Inflammatory macrophage (primary cell): Measurements from ENCODE around the gene SOBP.
"Not testable (repeated sequence)": the region's sequence is repeated elsewhere in the genome, so short reads cannot be mapped to it uniquely, and the experiment has no call there.

Experiments
- DNase-seq, 2 donors: peaks; one replicate each; pipeline ENCODE4 v3.0.0-alpha.2; 2020 to 2022
- total RNA-seq, 18 experiments: gene quantifications; one replicate each; lab custom pipeline; 2026; ENCODE audit warnings: mixed read lengths in 6 of 18, inconsistent platforms in 2 of 18; lab: John Stamatoyannopoulos, UW

SOBP gene
- total RNA-seq: 0.43 to 11.3 (median 2.1) reads per million in 18 experiments

- peak in 1 of 2 donors; percentile 21 for DNase-seq
These were observed at the start of gene SOBP for GRCh38 chr6:107489636-107490565. Gene SOBP (plus strand): TSS chr6:107490117. CDS start chr6:107490617, 500 bp downstream.

DNA sequence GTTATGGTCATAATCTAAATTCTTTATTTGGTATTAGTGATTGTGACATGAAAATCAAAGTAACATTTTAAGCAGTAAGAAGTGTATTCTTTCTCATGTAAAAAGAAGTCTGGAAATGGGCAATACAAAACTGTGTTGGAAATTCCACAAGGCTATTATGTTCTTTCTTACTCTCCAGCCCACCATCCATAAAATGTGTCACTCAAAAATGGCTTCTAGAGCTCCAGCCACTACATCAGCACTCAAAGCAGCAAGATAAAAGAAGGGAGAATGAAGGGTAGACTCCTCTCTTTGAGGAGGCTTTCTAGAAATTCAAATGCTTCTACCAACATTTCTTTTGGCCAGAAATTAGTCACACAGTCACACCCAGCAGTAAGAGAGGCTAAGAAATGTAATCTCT, 49.0 kb upstream of the SOBP start:
- DNase-seq: no peak

DNA sequence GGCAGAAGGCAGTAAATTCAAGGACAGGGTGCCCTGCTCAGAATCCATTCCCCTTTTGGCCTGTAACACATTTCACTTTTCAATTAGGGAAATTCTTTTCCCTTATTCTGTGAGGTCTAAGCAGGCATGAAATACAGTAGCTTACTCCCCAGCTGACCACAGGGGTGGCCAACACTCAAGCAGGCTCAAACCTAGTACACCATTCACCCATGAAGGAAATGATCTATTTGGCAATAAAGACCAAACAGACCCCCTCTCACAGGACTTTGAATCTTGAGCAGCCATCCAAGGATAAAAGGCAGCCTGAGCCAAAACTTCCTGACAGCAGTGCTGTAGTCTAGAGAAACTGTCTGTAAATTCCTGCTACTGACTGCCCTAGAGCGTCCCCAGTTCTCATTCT, 48.2 kb upstream of the SOBP start:
- no peak for DNase-seq

- DNase-seq: no peak
These were observed 46.8 kb upstream of the SOBP start for GRCh38 chr6:107442938-107443607.

DNA sequence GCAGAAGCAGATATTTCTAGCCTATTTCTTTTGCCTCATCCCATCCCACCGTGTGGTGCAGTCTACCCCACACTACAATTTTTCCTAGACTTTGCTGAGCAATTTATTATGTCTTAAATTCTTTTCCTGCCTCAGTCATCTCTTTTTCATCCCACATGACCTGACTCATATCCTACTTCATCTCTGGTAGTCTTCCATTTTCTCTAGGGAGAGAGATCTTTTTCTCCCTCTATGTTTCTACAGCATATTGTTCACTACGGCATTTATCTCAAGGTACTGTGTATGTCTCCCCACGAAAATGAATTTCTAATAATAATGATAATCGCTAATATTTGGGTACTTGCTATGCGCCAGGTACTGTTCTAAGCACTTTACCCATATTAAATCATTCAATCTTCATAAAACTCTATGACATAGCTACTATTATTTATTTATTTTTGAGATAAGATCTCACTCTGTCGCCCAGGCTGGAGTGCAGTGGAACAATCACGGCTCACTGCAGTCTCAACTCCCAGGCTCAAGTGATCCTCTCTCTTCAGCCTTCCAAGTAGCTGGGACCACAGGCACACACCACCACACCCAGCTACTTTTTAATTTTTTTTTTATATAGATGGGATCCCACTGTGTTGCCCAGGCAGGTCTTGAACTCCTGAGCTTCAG, 46.2 kb upstream of the SOBP start:
- DNase-seq: no peak

GRCh38 chr6:107444277-107444676, 45.6 kb upstream of the SOBP start:
- DNase-seq: no peak

DNA sequence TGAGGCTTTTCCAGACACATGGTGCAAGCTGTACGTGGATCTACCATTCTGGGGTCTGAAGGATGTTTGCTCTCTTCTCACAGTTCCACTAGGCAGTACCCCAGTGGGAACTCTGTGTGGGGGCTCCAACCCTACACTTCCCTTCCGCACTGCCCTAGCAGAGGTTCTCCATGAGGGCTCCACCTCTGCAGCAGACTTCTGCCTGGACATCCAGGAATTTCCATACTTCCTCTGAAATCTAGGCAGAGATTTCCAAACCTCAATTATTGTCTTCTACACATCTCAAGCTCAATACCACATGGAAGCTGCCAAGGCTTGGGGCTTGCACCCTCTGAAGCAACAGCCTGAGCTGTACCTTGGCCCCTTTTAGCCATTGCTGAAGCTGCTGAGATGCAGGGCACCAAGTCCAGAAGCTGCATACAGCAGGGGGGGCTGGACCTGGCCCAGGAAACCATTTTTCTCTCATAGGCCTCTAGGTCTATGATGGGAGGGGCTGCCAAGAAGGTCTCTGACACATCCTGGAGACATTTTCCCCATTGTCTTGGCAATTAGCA, 42.2 kb upstream of the SOBP start:
- DNase-seq: no peak

GRCh38 chr6:107448776-107449175, 41.1 kb upstream of the SOBP start:
- no peak for DNase-seq

DNA sequence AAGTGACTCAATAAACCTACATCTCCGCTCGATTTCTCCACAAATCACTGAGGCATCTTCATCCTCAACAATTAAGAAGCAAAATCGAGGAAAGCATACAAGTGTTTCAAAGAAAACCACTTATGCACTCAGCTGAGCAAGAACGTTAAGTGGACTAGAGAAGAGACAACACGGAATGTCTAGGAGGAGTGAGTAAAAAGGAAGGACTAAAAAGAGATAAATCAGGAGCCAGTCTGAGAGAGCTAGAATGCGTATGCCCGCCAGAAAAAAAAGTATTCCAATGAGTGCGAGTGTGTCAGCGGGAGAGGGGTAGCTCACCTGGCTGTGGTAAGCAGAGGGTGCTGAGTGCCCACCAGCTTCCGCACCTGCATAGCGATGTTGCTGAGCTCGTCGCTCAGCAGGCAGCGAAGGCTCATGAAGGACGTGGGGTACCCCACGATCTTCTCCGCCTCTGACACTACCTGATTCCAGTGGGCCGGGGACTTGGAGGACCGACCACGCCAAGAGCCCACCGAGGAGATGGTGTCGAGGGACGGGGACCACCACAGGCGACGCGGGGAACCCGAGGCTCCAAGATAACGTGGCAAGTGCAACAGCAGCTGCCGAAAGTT, 31.1 kb upstream of the SOBP start:
- peak in 1 of 2 donors; percentile 1 for DNase-seq

GRCh38 chr6:107459283-107460082, 30.4 kb upstream of the SOBP start, which contains the start of gene PDSS2:
Gene PDSS2 (minus strand): TSS chr6:107459564. CDS start chr6:107459285, 279 bp downstream.
- DNase-seq: peak; percentile 99 to 100

DNA sequence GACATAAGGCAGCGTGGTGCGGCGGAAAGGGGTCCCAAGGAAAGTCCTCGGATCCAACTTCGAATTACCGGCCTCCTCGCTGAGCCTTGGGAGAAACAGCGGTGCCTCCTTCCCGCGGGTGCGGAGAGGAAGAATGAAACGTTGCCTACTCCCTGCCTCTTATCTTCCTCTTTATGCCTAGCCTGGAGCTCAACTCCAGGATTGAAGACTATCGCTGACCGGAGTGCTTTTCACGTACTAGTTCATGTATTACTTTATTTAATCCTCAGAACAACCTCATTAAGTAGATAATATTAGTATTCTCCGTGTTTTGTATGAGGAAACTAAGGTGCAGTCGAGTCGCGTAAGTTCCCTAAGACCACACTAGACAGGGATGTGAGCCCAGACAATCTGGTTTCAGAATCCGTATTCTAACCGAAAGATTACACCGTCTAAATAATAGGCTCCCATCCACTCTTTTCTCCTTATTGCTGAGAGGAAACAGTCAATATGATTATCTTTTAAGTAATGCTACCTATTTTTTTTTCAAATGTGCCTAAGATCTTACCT, 29.8 kb upstream of the SOBP start:
- peak in 1 of 2 donors; percentile 71 for DNase-seq

- DNase-seq: no peak
These were observed 23.9 kb upstream of the SOBP start for GRCh38 chr6:107466062-107466461.

- DNase-seq: no peak
These were observed 19.6 kb upstream of the SOBP start for GRCh38 chr6:107470364-107470763.

GRCh38 chr6:107473660-107474059, 16.3 kb upstream of the SOBP start:
- DNase-seq: no peak

GRCh38 chr6:107475360-107475759, 14.6 kb upstream of the SOBP start:
- DNase-seq: not testable (repeated sequence)

- DNase-seq: not testable (repeated sequence)
These were observed 14.1 kb upstream of the SOBP start for GRCh38 chr6:107475826-107476225.

GRCh38 chr6:107479089-107479690, 10.7 kb upstream of the SOBP start:
- DNase-seq: no peak

- DNase-seq: no peak
These were observed 4.8 kb upstream of the SOBP start for GRCh38 chr6:107485157-107485556.

GRCh38 chr6:107488174-107488874, 1.6 kb upstream of the SOBP start:
- DNase-seq: peak in 1 of 2 donors; percentile 26
